ENCODE measurements around the gene SLC35A5.

The SLC35A5 gene

DNA sequence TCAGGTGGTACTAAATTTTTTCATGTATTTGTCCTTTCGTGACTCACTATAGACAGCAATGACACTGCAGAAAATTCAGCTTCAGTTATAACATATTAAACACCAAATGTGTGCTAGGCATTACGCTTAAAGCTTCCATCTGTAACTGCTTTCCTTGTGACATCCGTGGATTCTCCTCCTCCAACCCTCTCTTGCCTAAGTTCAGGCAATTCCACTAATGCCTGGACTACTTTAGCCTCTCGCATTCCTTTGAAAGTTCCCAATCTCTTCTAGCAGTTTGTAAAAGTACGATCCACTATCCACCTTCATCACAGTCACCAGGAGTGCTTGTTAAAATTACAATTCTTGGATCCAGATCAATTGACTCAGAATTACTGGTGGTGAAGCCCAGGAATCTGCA, 61.4 kb downstream of the SLC35A5 start:
- no peak for DNase-seq

- no peak for DNase-seq
Measured at GRCh38 chr3:112623717-112624116, 61.9 kb downstream of the SLC35A5 start.

DNA sequence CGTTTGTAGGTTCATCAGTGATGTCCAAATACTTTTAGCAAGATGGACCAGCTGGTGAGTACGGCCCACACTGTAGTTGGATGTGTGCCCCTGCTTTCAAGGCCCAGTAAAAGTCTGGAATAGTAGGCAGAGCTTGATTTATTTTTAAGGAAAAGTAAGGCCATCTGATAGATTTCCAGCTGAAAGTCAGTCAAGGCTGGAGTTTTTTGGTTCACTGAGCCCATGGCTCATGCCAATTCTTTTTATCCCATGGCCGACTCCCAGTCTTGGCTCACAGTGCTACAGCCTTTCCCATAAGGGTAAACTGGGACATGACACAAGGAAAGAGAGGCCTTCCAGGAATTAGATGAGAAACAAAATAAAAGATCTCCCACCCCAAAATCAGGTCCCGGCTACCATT, 65.6 kb downstream of the SLC35A5 start:
- DNase-seq: peak in 5 of 56 donors; percentile 10 to 52 (median 24)

- no peak for DNase-seq
Measured at GRCh38 chr3:112627919-112628466, 66.1 kb downstream of the SLC35A5 start.

- DNase-seq: peak in 3 of 56 donors; percentile 10 to 51 (median 10)
Measured at GRCh38 chr3:112629425-112629824, 67.6 kb downstream of the SLC35A5 start.

- DNase-seq: no peak
Measured at GRCh38 chr3:112631257-112631656, 69.4 kb downstream of the SLC35A5 start.

GRCh38 chr3:112632596-112632995, 70.8 kb downstream of the SLC35A5 start:
- DNase-seq: no peak

DNA sequence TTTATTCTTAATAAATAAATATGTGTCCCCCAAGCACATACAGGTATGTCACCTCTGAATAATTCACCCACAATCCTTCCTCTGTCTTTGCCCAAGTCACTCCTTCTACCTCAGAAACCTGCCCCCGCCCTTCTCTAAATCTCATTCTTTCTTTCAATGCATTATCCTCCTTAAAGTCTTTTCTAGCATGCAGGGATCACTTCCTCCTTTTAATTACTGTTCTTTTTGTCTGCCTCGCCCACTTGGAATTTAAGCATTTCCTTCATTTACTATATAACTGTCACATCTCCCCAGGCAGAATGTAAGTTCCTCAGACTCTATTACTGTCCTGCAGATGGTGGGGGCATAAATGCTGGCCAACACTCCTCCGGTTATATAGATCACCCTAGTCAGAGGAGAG, 71.3 kb downstream of the SLC35A5 start:
- no peak for DNase-seq

GRCh38 chr3:112633757-112634156, 71.9 kb downstream of the SLC35A5 start:
- no peak for DNase-seq

DNA sequence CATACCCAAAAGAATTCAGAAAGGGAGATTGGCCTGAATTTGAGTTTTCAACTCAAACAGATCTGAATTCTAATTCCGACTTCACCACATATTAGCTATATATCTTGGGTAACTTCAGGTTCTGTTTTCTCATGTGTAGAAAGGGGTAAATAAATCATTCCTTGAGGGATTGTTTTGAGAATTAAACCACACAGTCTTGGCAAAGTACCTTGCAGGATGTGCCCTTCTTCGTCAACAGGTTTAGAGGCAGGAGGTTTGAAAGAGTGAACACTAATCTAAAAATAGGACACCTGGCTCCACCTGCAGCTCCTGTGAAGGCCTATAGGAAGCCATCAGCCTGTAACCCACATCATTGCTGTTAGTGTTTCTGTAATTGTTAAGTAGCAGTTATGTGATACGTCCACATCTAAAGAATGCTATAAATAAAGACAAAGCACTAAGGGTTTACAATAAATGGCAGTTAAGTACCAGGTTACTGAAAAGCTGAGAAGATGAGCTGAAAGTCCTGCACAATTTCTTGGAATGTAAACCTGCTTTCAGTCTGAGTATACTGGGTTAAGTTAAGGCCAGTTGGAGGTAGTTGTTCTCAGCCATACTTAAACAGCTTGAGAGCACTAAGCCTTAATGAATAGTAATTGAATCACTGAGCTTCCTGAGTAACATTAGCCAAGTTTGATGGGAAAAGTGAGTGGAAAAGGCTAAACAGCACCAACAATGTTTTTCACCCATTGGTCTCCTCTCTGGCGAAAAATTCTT, 73.1 kb downstream of the SLC35A5 start:
- DNase-seq: no peak

Measured in nucleus accumbens (tissue), 56 donors.